IgD-negative memory B cell (primary cell): ENCODE results near the gene DNTT. TPM values are rescaled to one million over a fixed set of nuclear protein-coding genes. Genes with fewer than 3 reads are reported as not detected.

Experiments used
- H3K27ac Mint-ChIP-seq, 3 donors: one replicate each; pipeline ENCODE4 v1.8.0; 2020 to 2022; ENCODE audit warnings: mild to moderate bottlenecking in 3 of 3, mixed read lengths in 3 of 3, moderate library complexity in 1 of 3
- H3K27me3 Mint-ChIP-seq: one replicate; pipeline ENCODE4 v1.8.0; 2021; ENCODE audit warnings: mixed read lengths
- H3K36me3 Mint-ChIP-seq: one replicate; pipeline ENCODE4 v1.8.0; 2020; ENCODE audit warnings: mild to moderate bottlenecking, mixed read lengths
- H3K4me1 Mint-ChIP-seq, 3 donors: one replicate each; pipeline ENCODE4 v1.8.0; 2020 to 2022; ENCODE audit warnings: mixed read lengths in 3 of 3, mild to moderate bottlenecking in 1 of 3
- H3K4me3 Mint-ChIP-seq, 4 donors: one replicate each; pipeline ENCODE4 v1.8.0; 2020 to 2022; ENCODE audit warnings: mild to moderate bottlenecking in 4 of 4, mixed read lengths in 4 of 4, moderate library complexity in 3 of 4
- H3K9me3 Mint-ChIP-seq, 3 donors: one replicate each; pipeline ENCODE4 v1.8.0; 2020 to 2021; ENCODE audit warnings: mixed read lengths in 3 of 3, mild to moderate bottlenecking in 1 of 3
- polyA plus RNA-seq: library from polyadenylated mRNA; unstranded; fragments of 300-500 nt; fragmentation: Illumina TruSeq; gene quantifications from one replicate; pipeline ENCODE4 v1.2.3, GENCODE V29; 2021

DNTT gene
- polyA plus RNA-seq, 1 donor from 2014 or later: 0.10 TPM

DNA sequence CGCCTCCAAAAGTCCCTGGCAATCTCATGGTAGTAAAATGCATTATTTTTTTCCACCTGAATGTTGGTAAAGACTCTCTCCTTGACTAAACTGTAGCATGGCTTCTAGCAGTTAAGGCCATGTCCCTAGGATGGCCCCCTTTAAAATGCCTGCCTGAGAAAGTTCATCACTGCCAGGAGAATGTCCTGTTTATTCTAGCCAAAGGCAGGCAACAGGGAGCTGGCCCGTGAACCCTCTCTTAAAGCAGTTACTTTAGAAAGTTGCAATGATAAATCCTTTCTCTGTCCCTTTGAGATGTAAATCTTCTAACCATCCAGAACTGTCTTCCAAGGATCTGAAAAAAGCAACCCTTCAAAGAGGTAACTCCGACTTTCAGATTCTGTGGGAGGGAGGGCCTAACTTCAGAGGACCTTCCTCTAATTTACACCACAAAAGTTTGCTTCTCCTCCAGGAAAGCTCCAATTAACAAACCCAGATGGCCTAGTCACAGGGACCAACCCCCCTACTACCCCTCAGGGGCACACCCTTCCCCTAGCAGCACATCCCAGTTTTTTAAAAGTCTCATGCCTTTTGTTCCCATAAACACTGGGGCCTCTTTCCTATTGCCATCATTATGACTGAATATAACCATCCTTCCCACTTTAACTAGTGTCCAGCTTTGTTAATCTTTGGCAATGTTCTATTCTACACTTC is 5.5 kb downstream of the DNTT start:
- Mint-ChIP-seq H3K27me3 (peaks cover 19% of the 10 kb centered on the region), H3K27ac (no peak overlapping the region), H3K4me1 (peaks cover 0 to 9% (median 6%) of the 10 kb centered on the region in 3 donors)

DNA sequence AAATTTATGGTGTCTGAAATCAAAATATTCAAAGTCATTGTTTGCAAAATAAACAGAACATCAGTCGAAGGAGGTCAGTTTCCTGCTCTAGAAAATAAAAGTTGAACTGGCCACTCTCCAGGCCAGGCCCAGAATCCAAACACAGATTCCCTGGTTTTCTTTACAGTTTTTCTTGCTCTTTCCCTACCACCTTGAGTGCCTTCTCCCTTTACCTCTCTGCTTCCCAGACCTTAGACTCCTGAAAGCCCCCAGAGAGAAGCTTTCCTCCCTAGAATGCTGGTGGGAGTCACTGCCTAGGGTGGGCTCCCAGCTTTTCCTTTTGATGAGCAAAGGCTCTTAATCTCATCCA is 6.1 kb downstream of the DNTT start:
- Mint-ChIP-seq H3K27ac (no peak overlapping the region), H3K9me3 (no peaks in the 10 kb centered on the region)

More for the DNA sequence above, 5.5 kb downstream of the DNTT start:
- Mint-ChIP-seq H3K9me3 (no peaks in the 10 kb centered on the region), H3K4me3 (no peak overlapping the region), H3K36me3 (no peaks in the 10 kb centered on the region)

DNA sequence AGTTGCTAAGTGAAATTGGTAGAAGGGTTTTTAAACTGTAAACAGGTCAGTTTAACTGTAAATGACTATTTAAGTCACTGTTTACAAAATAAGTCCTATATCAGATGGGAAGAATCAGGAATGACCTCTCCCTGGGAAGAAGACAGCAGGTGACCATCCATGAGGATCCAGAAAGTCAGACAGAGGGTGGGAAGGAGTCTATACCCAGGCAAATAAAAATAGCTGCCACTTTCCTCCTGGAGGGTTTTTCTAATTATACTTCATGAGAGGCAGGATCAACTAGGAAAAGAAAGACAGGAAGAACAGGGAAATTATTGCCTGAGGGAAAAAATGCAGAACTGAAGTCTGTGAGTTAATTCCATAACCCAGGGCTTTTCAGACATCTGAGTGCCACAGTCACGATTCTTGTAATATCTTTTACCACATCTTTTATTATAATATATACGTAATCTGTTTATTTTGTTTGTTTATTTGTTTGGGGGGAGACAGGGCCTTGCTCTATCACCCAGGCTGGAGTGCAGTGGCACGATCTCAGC is 7.0 kb downstream of the DNTT start:
- Mint-ChIP-seq H3K9me3 (no peaks in the 10 kb centered on the region), H3K27ac (no peak overlapping the region), H3K4me1 (peaks cover 0 to 8% (median 6%) of the 10 kb centered on the region in 3 donors), H3K4me3 (no peak overlapping the region), H3K36me3 (no peaks in the 10 kb centered on the region), H3K27me3 (peaks cover 13% of the 10 kb centered on the region)

More for the DNA sequence above, 6.1 kb downstream of the DNTT start:
- Mint-ChIP-seq H3K27me3 (peaks cover 16% of the 10 kb centered on the region), H3K4me3 (no peak overlapping the region), H3K4me1 (peaks cover 0 to 9% (median 6%) of the 10 kb centered on the region in 3 donors), H3K36me3 (no peaks in the 10 kb centered on the region)

DNA sequence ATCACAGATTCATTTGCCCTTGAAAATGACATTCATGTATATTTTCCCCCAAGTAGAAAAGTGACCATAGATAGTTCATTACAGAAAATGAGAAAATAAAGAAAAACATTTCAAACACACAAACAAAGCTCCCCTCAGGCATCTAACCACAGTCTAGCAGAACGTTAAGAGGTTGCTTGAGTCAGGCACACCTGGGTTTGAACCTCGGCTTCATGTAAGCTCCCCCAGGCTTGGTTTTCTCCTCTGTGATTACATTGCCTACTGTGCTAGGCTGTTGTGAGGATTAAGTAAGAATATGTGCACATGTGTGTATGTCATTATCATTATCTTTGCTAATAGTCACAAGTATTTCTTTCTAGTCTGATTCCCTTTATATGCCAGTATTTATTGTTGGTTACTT is 9.1 kb downstream of the DNTT start:
- H3K9me3 Mint-ChIP-seq: no peaks in the 10 kb centered on the region
- H3K4me1 Mint-ChIP-seq: peaks cover 0 to 2% (median 1%) of the 10 kb centered on the region in 3 donors
- no peaks in the 10 kb centered on the region for H3K36me3 Mint-ChIP-seq
- H3K27me3 Mint-ChIP-seq: peaks cover 5% of the 10 kb centered on the region
- no peak overlapping the region for H3K27ac Mint-ChIP-seq
- no peak overlapping the region for H3K4me3 Mint-ChIP-seq

DNA sequence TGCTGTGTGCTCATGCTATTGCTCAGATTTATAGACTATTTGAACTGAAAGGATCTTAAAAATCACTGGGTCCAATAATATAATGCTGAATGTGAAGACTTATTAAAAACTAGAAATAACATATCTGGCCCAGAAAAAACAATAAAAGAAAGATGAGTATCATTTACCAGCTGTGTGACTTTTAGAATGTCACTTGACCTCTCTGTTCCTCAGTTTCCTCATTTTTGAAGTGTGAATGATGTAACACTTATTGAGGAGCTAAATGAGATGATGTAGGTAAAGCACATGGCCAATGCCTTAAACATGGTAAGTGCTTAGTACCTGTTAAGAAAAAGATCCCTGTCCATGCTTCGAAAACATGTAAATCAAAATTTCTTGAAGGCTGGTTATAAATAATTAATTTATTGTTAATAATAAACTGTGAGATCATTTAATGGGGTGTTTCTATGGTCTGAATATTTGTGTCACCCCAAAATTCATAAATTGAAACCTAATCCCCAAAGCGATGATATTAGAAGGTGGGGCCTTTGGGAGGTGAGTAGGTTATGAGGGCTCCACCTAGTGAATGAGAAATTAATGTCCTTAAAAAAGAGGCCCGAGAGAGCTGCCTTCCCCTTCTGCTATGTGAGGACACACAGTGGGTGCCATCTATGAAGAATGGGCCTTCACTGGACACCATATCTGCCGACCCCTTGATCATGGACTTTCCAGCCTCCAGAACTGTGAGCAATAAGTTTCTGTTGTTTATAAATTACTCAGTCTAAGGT is 13.0 kb downstream of the DNTT start:
- H3K4me1 Mint-ChIP-seq: peaks cover 0 to 2% (median 1%) of the 10 kb centered on the region in 3 donors
- H3K36me3 Mint-ChIP-seq: no peaks in the 10 kb centered on the region
- H3K4me3 Mint-ChIP-seq: no peak overlapping the region
- peaks cover 16% of the 10 kb centered on the region for H3K27me3 Mint-ChIP-seq
- no peaks in the 10 kb centered on the region for H3K9me3 Mint-ChIP-seq
- H3K27ac Mint-ChIP-seq: no peak overlapping the region

DNA sequence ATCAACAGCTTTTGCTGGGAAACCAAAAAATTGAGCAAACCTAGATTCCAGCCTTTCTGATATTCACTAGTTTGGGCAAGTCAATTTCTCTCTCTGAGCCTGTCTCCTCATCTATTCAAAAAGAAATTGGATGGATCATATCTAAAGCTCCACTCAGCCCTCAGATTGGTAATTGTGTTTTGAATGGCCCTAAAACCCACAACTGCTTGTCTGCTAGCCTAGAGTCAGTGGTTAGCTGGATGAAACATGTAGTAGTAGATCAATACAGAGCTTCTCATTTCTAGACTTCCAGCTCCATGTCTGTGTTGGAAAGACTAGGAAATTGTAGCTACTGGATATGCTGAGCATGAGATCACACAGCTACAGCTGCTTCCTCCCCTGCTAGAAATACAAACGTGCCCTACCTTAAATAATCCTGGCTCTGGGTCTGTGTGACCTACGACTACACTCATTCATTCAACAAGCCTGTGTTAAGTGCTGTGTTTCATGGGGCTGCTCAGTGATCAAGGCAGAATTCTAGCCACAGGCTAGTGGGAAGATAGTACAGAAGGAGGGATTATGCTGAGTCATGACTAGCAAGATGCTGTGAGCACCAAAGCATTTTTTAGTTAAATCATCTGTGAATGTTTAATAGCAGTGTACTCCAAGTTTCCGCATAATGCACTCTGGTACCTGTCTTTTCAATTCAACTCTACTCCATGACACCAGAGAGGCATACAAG is 15.7 kb downstream of the DNTT start:
- H3K36me3 Mint-ChIP-seq: no peaks in the 10 kb centered on the region
- no peak overlapping the region for H3K4me3 Mint-ChIP-seq
- peaks cover 0 to 2% (median 1%) of the 10 kb centered on the region in 3 donors for H3K4me1 Mint-ChIP-seq
- H3K9me3 Mint-ChIP-seq: no peaks in the 10 kb centered on the region
- H3K27ac Mint-ChIP-seq: no peak overlapping the region
- H3K27me3 Mint-ChIP-seq: peaks cover 22% of the 10 kb centered on the region

DNA sequence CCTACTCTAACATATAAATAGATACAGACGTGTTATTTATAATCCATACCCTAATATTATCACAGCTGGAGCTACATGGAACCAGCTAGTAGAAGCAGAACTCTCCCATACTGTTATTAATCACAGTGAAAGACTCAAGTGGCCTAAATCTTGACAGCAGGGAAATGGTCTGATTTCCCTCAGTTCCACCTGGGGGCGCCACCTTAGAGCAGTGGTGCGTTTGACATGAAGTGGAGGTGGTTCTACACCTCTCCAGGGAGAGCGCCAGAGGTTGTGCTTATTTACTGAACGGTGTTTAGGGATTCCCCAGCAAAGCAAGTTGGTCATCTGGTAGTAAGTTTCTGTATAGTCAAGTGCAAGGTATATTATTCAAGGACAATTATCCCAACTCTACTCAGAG is 17.6 kb downstream of the DNTT start:
- Mint-ChIP-seq H3K9me3 (no peaks in the 10 kb centered on the region), H3K27me3 (peaks cover 22% of the 10 kb centered on the region), H3K4me1 (peaks cover 0 to 1% (median 0%) of the 10 kb centered on the region in 3 donors), H3K27ac (no peak overlapping the region), H3K36me3 (no peaks in the 10 kb centered on the region), H3K4me3 (no peak overlapping the region)

DNA sequence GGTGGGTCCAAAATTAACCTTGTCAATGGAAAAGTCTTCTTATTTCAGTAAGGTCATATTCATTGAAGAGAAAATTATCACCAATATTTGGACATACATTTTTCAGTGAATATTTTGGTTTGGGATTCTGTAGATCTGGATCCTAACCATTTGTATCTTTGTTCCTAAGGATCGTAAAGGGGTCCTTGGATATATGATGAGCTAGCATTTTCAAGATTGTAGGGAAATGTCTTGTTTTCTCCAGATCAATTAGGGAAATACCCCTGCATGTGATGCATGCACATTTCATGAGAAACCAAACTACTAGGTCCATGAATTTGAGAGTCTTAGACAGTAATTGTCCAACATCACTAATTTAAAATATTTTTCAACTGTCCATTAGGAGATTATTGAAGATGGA is 18.0 kb downstream of the DNTT start:
- H3K4me1 Mint-ChIP-seq: peaks cover 0 to 1% (median 0%) of the 10 kb centered on the region in 3 donors
- no peaks in the 10 kb centered on the region for H3K9me3 Mint-ChIP-seq
- H3K27me3 Mint-ChIP-seq: peaks cover 24% of the 10 kb centered on the region

DNA sequence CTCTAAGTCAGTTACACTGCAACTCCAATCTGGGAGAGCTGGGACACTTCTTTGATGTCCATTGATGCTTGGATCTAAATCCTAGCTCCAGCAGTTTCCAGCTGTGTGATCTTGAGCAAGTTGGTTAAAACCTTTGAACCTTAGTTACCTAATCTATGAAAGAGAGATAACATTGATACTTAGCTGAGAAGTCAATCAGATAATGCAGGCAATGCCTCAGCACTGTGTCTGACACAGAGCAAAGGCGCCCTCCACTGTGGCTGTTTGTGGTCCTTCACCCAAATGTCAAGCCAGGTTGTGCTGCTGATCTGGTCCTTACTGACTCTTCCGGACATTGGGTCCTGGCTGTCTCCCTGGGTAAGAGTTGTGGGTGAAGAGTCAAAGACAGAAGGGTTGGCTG is 20.2 kb downstream of the DNTT start:
- Mint-ChIP-seq H3K36me3 (no peaks in the 10 kb centered on the region), H3K9me3 (peaks cover 0 to 1% (median 0%) of the 10 kb centered on the region in 3 donors), H3K4me3 (no peak overlapping the region), H3K4me1 (no peaks in the 10 kb centered on the region), H3K27me3 (peaks cover 26% of the 10 kb centered on the region), H3K27ac (no peak overlapping the region)

More for the DNA sequence above, 18.0 kb downstream of the DNTT start:
- Mint-ChIP-seq H3K36me3 (no peaks in the 10 kb centered on the region), H3K27ac (no peak overlapping the region), H3K4me3 (no peak overlapping the region)

DNA sequence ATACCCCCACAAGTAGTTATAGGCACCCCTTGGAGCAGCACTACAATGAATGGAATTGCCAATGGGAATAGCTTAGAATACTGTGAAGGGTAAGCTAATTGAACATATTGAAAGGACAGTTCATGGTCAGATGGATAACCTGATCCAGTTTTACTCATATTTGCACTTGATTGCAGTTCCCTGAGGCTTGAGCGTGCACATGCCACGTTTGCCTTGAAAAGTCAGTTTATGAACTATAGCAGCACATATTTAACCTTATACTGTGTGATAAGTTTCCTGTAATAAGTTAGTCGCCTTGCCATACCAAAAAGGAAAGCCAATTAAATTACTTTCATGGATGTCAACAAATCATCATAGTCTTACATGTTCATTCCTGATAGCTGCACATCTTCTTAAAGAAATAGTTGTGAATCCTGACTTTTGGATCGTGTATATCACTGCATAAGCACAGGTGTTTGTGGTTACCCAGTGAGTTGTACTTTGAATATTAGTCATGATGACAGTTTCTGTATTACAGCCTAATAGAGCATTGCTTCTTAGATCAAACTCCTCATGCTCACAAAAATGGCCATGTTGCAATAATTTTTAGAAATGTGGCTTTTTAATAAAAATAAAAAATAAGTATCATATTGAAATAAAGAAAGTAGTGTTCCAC is 21.6 kb downstream of the DNTT start:
- no peaks in the 10 kb centered on the region for H3K4me1 Mint-ChIP-seq
- no peaks in the 10 kb centered on the region for H3K36me3 Mint-ChIP-seq
- H3K27me3 Mint-ChIP-seq: peaks cover 28% of the 10 kb centered on the region
- no peak overlapping the region for H3K27ac Mint-ChIP-seq
- peaks cover 0 to 1% (median 0%) of the 10 kb centered on the region in 3 donors for H3K9me3 Mint-ChIP-seq
- no peak overlapping the region for H3K4me3 Mint-ChIP-seq

DNA sequence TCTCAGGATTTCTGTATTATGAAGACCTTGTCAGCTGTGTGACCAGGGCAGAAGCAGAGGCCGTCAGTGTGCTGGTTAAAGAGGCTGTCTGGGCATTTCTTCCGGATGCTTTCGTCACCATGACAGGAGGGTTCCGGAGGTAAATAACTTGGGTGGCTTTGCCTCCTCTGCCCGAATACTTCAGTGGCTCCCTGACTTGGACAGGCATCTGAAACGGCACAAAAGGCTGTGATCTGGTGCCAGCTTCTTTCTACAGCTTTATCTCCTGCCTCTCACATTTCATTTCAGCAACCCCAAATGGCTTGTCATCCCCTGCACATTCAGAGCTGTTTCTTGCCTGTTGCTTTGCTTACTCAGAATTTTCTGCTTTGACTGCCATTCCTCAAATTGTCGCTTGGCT is 23.2 kb downstream of the DNTT start:
- no peaks in the 10 kb centered on the region for H3K4me1 Mint-ChIP-seq
- no peaks in the 10 kb centered on the region for H3K36me3 Mint-ChIP-seq
- no peak overlapping the region for H3K4me3 Mint-ChIP-seq
- no peak overlapping the region for H3K27ac Mint-ChIP-seq
- H3K27me3 Mint-ChIP-seq: peaks cover 26% of the 10 kb centered on the region
- H3K9me3 Mint-ChIP-seq: peaks cover 0 to 1% (median 0%) of the 10 kb centered on the region in 3 donors

DNA sequence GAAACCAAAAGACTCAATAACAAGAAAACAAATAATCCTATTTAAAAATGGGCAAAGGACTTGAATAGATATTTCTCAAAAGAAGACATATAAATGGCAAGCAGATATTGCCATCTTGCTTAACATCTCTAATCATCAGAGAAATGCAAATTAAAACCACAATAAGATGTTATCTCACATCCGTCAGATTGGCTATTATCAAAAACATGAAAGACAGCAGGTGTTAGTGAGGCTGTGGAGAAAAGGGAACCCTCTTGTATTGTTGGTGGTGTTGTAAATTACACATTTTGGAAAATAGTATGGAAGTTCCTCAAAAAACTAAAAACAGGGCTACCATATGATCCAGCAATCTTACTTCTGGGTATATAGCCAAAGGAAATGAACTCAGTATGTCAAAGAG is 28.9 kb downstream of the DNTT start:
- H3K27me3 Mint-ChIP-seq: peaks cover 14% of the 10 kb centered on the region
- no peaks in the 10 kb centered on the region for H3K36me3 Mint-ChIP-seq
- H3K27ac Mint-ChIP-seq: no peak overlapping the region
- no peak overlapping the region for H3K4me3 Mint-ChIP-seq
- no peaks in the 10 kb centered on the region for H3K9me3 Mint-ChIP-seq
- H3K4me1 Mint-ChIP-seq: peaks cover 0 to 4% (median 0%) of the 10 kb centered on the region in 3 donors

DNA sequence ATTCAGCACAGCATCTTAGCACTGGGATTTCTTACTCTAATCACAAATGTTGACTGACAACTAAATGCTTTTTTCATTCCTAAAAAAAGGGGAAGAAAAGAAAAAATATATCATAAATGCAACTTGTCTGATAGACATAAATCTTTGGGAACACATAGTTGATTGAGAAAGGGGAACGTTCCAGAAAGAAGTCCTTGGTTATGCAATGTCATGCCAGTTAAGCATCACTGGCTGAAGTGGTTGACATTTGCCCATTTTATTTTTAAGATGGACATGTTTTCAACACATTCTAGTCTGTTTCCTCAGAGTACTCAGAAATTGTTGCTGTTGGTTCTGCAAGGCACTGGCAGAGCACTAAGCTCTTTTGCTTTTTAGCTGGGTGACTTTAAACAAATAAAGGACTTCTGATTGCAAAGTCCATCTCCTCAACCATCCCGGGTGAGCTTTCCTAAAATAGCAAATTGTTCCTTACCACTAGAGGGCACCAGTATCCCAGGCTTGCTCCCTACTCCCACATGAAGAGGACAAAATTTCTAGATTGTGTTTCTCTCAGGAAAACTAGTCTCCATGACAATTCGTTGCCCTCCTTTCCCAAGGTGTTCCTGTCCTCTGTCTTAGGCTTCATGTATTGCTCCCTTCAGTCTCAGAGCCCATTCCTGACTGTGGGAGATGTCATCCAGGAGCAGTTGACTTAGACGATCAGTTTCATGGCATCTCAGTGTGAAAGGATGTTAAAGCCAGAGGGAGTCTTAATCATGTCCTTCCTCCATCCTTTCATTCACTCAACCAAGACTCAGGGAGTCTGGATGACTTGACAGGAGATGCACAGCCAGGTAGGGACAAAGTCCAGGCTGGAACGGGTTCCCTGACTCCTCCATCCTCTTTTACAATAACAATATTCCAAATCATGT is 30.6 kb downstream of the DNTT start:
- peaks cover 0 to 4% (median 0%) of the 10 kb centered on the region in 3 donors for H3K4me1 Mint-ChIP-seq
- no peak overlapping the region for H3K4me3 Mint-ChIP-seq

DNA sequence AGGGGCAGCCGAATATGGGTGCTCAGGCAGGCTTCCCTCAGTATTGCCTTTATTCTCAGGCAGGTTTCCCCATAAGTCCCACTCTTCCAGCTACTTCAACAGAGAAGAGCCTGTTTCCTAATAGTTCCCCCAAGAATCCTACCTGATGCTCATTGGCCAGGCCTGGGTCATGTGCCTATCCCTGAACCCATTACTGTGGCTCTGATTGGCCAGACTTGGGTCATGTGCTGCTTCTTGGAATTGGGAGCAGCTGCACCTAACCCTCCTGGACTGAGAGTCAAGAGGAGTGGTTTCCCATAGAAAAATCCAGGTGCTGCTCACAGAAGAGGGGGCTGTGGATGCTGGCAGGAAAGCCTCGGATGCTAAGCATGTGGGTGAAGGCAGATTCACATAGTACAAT is 32.9 kb downstream of the DNTT start:
- Mint-ChIP-seq H3K36me3 (no peaks in the 10 kb centered on the region), H3K4me1 (peaks cover 0 to 4% (median 0%) of the 10 kb centered on the region in 3 donors), H3K9me3 (no peaks in the 10 kb centered on the region), H3K4me3 (no peak overlapping the region), H3K27me3 (peaks cover 2% of the 10 kb centered on the region), H3K27ac (no peak overlapping the region)

More for the DNA sequence above, 30.6 kb downstream of the DNTT start:
- H3K27me3 Mint-ChIP-seq: peaks cover 11% of the 10 kb centered on the region
- H3K36me3 Mint-ChIP-seq: no peaks in the 10 kb centered on the region
- H3K27ac Mint-ChIP-seq: no peak overlapping the region
- no peaks in the 10 kb centered on the region for H3K9me3 Mint-ChIP-seq
